HG03196 (cell line): Measurements from ENCODE around the gene TBX15.
"Not testable (repeated sequence)": the region's sequence is repeated elsewhere in the genome, so short reads cannot be mapped to it uniquely, and the experiment has no call there.

Experiments
- ATAC-seq: cut with Tn5 transposase; IDR thresholded peaks from one replicate; pipeline ENCODE4 v1.9.1; 2021; ENCODE audit not compliant: unreplicated experiment

The TBX15 gene

DNA sequence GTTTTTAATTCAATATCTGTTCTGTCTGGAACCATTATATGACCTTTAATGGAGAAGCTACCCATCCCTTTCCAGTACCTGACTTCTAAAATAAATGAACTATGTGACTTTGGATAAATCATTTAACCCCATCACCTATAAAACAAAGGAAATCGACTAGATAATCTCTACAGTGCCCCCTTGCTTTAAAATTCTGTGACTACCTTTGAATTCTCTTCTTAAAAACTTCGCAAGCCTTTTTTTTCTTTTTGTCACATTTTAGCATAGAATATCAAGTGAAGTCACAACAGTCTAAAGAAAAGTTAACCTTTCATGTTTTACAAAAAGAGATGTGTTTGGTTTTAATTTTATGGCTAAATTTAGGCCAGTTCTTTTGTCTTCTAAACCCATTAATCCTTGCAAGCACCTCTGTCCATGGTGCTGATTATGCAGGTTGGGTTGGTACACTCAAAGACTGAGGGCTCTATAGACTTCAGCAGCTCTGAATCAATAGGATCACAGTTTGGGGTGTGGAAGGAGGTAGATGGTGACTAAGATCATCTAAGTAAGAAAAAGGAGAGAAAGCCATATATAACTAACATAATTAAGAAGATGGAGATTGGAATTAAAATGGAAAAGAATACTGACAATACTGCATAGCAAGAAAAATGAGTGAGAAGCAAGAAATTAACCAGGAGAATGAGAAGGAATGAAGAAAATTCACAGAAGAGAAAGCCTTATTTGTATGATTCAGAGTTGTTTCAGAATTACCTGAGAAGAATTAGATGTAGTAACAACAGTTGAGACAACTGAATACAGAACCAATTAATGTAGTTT is 59.2 kb downstream of the TBX15 start:
- ATAC-seq = no peak

DNA sequence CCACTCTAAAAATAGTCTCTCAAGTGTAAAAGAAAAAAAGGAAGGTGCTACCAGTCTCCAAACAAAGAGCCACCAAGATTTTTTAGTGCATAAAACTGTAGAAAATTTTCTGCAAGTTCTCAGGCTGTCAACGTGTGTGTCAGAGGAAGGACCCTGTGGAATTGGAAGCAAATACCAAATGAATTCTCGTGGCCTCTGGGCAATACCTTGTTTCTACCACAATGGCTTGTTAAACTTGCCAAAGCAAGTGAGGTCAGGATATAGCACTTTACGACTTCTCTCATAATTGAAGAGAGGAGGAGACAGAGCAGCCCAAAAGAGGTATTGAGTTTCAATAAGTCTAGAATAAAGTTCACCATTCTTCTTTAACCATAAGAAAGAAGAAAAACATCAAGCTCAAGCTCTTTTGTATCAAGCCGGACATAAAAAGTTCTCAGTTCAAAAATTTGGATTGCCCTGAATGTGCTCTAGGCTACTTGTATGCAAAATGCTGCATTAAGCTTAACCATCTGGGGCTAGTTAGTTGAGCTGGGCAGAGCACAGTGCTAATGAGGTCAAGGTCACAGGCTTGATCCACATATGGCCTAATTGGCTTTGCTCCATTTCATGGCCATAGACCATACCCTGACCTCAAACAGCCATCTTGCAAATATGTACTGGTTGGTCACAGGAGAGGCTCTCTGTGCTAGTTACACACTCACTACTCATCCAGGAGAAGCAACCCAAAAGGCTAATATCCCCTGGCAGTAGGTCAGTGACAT is 60.5 kb downstream of the TBX15 start:
- no peak for ATAC-seq

DNA sequence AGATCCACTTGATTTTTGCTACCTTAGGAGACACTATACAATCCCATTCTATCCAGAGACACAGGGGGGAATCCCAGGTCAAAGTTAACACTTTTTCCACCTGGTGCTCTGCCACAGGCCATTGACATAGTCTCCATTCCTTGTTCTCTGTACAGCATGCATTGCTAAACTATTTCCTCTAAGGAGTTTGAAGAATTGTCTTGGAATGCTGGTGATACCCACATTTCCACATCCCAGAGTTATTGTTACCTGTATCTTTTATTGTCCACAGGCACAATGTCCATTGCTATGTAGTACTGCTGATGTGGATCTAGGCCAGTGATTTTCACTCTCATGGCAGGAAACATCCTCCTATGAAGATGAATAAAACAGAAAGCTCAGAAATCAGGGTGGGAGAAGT is 61.9 kb downstream of the TBX15 start:
- no peak for ATAC-seq

DNA sequence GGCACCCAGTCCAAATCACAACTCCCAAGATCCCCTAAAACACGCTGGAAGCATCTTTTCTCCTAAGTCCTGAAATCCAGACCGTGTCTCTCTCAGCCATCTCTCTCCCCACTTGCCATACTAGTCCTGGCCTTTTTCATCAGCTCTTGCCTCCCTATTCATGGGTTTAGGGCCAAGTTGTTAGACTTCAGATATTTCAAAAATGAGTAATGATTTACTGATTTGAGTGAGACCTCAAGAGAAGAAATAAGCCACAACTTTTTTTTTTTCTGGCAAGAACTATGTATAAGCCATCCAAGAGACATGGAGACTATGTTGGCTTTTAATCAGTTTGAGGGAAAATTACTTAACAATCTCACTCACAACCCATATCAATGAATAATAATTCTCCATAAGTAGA is 62.5 kb downstream of the TBX15 start:
- no peak for ATAC-seq

DNA sequence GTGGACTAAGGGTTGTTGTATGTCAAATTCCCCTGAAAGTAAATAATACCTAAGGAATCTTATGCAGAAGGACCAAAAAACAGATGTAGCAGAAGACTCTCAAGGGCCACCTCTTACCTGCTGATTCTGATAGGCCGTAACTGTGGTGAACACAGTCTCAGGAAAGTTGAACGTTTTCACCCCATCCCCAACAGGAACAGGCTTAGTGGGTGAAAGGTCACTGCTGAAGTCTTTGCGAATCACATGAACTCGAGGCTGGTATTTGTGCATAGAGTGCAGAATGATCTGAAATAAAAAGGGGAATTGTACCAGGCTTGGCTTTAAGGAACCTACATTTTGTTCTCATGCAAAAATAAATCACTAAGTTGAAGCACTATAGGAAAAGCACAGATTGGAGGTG is 64.8 kb downstream of the TBX15 start:
- ATAC-seq = no peak

DNA sequence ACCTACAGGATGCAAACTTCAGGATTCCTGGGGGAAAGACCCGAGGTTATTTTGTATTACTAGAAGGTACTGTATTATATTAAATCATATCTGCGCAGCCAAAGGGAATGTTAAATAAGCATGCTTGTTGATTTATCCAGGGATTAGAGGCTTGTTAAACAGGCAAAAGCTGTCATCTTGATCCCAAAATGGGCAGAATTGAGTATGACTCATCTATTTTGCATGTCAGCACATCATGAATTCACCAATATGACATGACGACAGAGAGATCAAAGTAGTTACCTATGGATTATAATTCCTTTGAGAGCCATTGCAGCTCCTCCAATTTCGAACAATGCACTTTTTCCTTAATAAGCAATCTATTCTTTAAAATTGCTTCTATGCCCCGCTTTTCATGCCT is 66.1 kb downstream of the TBX15 start:
- no peak for ATAC-seq

DNA sequence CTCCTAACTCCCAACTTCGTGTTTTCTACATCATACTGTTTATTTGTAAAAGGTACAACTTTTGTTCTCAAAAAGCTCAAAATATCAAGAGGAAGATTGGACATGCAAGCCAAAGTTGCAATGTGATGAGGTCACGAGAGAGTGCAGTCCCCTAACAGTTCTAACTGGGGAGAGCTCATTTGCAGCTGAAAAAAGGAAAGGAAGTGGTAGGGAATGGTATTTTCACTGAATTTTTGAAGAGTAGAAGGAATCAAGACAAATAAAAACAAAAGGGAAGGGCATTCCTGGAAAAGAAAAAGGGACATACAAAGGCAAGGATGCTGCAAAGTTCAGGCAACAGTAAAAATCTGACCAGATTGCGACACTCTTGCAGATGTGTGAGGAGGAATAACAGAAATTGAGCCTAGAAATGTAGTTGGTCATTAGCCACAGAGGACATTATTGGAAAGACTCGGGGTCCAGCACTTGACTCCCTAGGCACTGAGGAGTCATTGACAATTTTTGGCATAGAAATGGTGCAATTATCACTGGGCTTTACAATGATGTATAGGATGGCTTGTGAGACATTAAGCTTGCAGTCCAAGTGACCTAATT is 67.9 kb downstream of the TBX15 start:
- no peak for ATAC-seq

DNA sequence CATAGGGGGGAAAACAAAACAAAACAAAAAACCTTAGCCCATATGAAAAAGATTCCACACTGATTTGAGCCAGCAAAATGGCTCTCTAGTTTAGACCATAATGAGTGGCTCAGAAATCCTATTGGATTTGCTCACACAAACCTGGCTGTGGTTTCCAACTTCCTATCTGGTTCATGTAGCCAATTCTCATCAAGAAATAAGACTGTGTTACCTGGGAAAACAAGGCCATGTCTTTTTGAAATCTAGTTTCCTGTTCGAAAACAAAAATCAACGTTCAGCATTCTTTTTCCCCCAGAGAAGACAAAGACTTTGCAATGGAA is 69.2 kb downstream of the TBX15 start:
- no peak for ATAC-seq

DNA sequence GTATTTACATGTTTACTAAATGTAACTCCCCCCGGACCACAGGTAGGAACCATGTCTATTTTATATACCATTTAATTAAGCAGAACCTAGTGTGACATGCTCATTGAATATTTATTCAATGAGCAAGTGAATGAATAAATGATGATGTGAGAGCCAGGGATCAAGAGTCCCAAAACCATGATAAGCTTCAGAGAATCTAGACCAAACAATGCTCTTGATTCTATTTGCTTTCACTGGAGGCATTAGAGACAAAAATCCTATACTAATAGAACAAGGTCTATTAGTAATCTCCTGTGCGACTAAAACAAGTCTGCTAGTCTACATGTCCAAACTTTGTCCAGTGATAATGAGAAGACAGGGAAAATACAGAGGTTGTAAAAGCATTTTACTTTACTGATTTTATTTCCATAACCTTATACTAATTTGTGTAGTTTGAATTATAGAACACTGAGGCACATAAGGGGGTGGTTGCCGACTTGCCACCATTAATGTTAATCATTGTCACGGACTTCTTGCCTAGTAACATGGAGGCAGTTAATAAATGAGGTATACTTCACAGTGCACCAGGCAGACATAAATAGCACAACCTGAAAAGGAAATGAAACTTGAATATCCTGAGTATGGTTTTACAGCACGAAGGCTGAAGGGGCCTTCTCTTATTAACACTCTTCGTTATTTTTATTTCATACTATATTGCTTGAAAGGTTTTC is 69.8 kb downstream of the TBX15 start:
- peak; percentile 53 for ATAC-seq

DNA sequence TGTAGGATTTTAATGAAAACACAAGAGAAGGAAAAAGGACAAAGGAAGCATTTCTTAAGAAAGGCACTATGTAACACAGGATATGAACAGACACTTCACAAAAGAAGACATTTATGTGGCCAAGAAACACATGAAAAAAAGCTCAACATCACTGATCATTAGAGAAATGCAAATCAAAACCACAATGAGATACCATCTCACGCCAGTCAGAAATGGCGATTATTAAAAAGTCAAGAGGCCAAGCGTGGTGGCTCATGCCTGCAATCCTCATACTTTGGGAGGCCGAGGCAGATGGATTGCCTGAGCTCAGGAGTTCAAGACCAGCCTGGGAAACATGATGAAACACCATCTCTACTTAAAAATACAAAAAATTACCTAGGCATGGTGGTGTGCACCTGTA is 71.8 kb downstream of the TBX15 start:
- not testable (repeated sequence) for ATAC-seq

DNA sequence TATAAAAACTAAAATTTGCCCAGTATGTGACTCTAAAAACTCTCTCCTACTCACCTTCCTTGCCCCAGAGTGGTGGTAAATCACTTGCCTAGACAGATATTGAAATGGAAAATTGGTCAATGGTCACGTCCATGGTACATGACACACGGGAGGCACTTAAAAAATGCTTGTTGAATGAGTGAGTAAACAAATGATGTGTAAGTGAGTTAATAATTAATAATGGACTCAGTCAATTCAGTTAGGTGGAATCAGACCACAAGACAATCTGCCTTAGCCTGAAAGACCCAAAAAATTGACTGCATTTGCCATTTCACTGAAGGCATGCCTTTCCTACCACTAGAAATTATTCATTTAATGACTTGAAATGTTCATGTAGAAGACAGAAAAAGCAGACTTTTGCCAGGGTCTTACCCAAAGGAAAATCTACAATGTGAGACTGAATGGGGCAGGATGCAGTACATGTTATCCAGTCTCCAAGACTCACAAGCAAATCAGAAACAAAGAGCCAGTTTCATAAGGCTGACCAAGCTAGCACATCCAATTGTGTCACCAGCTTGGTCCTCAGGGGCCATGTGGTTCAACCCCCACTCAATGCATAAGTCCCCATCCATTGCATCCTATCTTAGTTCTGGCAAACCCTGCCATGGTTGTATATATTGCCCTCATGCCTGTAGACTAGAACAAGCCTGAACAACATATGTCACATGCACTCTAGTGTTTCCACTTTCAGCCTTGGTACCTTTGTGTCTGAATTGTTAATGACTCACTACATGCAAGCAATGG is 73.6 kb downstream of the TBX15 start:
- ATAC-seq = peak; percentile 54

DNA sequence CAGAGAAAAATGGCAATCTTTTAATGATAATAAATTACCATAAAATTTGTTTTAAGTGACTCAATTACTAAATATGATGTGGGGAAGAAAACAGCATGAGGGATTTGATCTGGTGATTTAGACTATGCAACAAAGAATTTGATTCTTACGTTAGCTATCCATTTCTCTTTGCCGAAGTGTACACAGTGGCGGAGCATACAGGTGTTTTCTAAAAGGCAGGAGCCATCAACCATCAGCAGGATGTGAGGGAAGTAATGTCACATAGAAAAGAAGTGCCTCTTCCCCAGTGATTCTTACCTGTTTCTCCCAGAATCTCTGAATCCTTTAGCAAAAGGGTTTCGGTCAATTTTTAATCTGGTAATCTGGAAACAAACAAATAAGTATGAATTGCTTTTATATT is 74.3 kb downstream of the TBX15 start:
- no peak for ATAC-seq

DNA sequence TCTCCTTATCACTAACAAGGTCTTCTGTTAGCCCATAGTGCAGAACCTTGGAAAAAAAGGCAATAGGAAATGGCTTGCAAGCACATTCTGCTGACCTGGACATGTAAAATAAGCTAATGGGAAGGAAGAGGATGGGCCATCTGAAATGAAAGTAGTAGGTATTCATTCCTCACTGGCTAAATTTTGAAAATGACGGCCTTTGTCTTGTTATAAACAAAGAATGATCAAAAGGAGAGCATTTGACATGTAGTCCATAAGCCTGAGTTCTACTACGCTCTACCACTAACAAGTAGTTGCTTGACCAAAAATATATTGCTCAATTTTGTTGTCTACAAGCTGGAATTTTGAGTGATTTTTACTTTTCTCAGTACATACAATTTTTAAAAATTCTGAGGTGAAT is 75.6 kb downstream of the TBX15 start:
- no peak for ATAC-seq

DNA sequence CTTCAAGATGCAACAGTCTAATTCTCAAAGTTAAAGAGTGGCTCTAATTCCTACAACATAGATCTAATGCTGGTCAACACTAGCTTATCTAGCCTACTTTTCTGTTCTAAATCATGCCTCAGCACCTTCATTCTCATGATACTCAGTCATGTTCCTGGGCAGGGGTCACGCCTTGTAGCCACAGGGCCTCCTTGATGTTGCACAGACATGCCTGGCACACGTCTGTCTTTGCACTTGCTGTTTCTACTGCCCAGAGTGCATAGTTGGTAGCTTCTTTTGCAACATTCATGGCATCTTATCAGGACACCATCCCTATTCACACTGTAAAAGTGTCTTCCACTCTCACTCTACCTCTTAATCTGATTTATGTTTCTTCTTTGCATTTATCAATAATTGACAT is 76.6 kb downstream of the TBX15 start:
- ATAC-seq = no peak

DNA sequence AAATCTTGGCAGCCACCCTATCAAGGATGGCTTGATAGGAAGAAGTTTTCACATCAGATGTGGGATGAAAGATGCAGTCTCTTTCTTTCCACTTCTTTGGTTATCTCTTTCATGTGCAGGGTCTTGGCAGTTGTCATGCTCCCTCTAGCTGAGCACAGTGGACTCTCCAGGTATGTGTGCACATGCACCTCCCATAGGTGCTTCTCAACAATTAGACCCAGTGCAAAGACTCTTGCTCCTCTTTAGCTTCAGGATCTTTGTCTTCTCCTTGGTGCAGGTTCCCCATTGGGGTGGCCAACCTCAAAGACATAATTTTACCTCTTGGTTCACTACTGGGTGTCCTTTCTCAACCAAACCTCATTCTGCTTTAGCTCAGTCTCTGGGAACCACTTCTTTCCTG is 80.7 kb downstream of the TBX15 start:
- ATAC-seq = no peak

DNA sequence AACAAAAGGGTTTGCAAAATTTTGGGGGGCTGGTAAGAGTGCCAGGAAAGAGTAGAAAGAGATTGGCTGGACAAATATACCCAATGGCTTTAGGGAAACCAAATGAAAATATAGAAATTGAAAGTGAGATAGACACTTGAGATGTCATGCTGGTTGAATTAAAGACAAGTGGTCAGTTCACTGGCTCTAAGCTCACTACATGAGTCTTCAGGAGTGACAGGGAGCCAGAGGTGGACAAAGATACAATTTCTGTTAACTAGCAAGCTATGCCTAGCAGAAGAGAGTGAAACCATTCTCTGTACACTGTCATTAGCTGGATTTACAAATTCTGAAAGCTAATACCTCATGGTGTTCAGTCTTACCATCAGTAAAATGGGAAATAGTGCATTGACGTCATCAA is 82.5 kb downstream of the TBX15 start:
- ATAC-seq = no peak

DNA sequence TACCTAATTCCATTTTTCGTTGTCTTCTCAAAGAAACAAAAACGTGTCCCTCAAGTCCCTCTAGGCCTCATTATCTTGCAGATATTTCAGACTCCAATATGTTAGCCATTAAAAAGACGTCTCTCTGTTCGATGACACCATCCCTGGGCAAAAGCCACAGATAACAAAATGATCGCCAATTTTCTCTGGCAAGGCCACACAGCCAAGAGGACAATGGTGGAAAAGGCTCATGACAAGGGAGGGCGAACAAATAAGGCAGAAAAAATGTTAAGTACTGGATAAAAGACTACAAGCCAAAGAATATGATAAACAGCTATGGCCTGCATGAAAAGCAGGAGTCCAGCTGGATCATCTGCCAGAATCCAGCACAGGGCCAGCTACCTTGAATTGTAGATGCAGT is 82.9 kb downstream of the TBX15 start:
- no peak for ATAC-seq

DNA sequence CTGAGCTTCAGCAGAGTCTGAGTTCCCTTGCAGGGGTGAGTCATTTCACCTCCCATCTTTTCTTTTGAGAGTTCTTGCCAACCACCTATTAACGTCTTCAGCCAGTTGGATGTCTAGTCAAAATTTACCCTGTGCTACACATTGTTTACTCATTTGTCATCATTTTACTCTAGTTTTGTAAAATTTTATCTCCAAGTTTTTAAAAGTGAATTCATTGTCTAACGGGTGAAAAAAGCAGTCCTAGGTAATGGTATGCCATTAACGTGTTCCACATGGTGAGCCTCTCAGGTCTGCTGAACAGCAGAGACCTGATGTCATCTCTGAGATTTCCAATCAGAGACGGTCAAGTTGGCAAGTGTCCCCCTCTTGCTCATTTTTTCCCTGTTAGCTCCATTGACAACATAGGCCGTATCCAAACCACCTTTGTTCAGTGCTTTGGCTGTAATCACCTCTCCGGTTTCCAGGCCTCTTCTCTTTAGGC is 85.4 kb downstream of the TBX15 start:
- ATAC-seq = no peak

DNA sequence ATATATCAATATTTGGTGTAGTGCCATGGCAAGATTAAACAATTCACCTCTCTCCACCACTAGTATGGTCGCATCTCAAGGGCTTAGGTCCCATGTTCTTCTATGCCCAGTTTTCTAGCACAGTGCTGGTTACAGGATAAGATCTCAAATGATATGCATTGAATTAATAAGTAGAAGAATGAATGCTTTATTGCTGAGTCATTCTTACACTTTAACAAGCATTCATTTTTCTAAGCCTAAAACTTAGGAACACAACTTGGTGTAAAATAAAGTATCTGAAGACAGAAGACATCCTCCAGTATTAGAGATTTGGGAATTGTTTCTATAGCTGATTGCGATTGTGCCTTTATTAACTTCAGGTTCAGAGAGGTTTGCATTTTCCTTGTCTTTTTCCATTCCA is 85.8 kb downstream of the TBX15 start:
- ATAC-seq = no peak

DNA sequence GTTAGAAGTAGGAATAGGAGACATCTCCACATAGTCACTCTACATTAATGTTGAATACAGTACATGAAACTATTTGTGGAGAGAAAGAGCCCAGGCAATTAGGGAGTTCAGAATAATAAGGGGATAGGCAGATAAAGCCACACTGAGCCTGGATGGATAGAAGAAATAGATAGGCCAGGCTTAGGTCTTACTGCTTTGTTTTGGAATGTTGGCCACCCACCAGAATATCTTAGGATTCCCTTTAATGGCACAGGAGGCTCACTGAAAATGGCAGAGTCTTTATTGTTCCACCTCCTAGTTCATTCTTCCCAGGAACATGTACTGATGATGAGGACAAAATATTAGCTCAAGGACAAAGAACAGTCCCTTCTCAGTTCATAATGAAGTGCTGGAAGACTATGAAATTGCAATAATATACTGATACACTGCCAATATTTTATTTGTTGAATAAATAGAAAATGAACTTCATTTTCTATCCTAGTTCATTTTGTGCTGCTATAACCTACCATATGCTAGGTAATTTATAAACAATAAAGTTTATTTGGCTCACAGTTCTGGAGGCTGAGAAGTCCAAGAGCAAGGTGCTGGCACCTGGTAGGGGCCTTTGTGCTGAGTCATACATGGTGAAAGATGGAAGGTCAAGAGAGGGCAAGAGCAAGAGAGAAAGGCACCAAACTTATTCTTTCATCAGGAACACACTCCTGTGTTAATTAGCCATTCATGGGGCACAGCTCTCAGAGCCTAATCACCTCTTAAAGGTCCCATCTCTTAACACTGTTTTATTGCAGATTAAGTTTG is 87.3 kb downstream of the TBX15 start:
- ATAC-seq = no peak
